Left lung (tissue), 10 donors: Measurements from ENCODE around the gene GTF2B. TPM values are rescaled to one million over a fixed set of nuclear protein-coding genes. Genes with fewer than 3 reads are reported as not detected.
A peak's percentile ranks its signal among the peaks of the same experiment; 100 is the strongest.
"Not testable (repeated sequence)": the region's sequence is repeated elsewhere in the genome, so short reads cannot be mapped to it uniquely, and the experiment has no call there.

Experiments
- ATAC-seq: fragments of 200-7000 bp; cut with Tn5 transposase; one replicate; pipeline ENCODE4 v1.9.1; 2020; ENCODE audit warnings: moderate library complexity
- DNase-seq, 4 donors: peaks; one replicate each; pipeline ENCODE4 v3.0.0-alpha.2; 2013 to 2020
- H3K27ac ChIP-seq, 2 donors: fragments of 200-600 bp; sonication (generic) in 1 of 2; one replicate each; pipeline versions ENCODE4 v1.5.0 to v1.8.0; 2020 to 2021
- H3K27me3 ChIP-seq, 2 donors: fragments of 200-600 bp; sonication (generic) in 1 of 2; one replicate each; pipeline versions ENCODE4 v1.5.0 to v1.8.0; 2020 to 2021
- H3K36me3 ChIP-seq, 2 donors: fragments of 200-600 bp; sonication (generic) in 1 of 2; one replicate each; pipeline versions ENCODE4 v1.5.0 to v1.8.0; 2020 to 2021
- H3K4me1 ChIP-seq, 2 donors: fragments of 200-600 bp; one replicate each; pipeline ENCODE4 v1.8.0; 2021
- H3K4me3 ChIP-seq, 2 donors: fragments of 200-600 bp; sonication (generic) in 1 of 2; one replicate each; pipeline versions ENCODE4 v1.5.0 to v1.8.0; 2020 to 2021; ENCODE audit warnings: mild to moderate bottlenecking in 1 of 2
- H3K9me3 ChIP-seq, 2 donors: fragments of 200-600 bp; sonication (generic) in 1 of 2; one replicate each; pipeline versions ENCODE4 v1.5.0 to v1.8.0; 2020 to 2021
- intact Hi-C, 2 donors: fragments of 100-400 bp; cut with DNase I; formaldehyde crosslinking; loops; one replicate each; pipeline versions ENCODE4 v1.11.2 to v1.14.2; 2022
- polyA plus RNA-seq, 6 donors: library from polyadenylated mRNA; unstranded; fragments of 120-200 nt; gene quantifications; one replicate each; pipeline ENCODE4 v1.2.1, GENCODE V29; 2013; ENCODE audit not compliant: insufficient read length in 6 of 6
- total RNA-seq, 2 donors: library from RNA; stranded (reverse); fragmentation: NEBNext Ultra II Directional; extraction: Animal tissue kit (Norgen Biotek cat#: 25700); gene quantifications; one replicate each; pipeline ENCODE4 v1.2.1, GENCODE V29; 2021
- TF ChIP-seq, protein P1 (sequence below), 2 donors: fragments of 200-600 bp; sonication (generic) in 1 of 2; IDR thresholded peaks; one replicate each; pipeline versions ENCODE4 v1.5.0 to v1.8.0; 2021; ENCODE audit warnings: antibody characterized with exemption in 2 of 2
- donor health status: DM: no; HTN: yes; CAD: no.
- donor health status: DM: no; HTN: no; CAD: no.

GTF2B gene
- total and polyA plus RNA-seq, 8 donors, result 21.6 to 44.5 (median 41.8) TPM

- intact Hi-C loops, result no loop called here
- Histone ChIP-seq H3K27me3 (no peaks in the 10 kb centered on the region), H3K27ac (no peak overlapping the region), H3K9me3 (no peaks in the 10 kb centered on the region), H3K36me3 (peaks cover 0 to 14% of the 10 kb centered on the region in 2 donors), H3K4me1 (peaks cover 5 to 14% of the 10 kb centered on the region in 2 donors), H3K4me3 (no peak overlapping the region)
- TF ChIP-seq, protein P1, sequence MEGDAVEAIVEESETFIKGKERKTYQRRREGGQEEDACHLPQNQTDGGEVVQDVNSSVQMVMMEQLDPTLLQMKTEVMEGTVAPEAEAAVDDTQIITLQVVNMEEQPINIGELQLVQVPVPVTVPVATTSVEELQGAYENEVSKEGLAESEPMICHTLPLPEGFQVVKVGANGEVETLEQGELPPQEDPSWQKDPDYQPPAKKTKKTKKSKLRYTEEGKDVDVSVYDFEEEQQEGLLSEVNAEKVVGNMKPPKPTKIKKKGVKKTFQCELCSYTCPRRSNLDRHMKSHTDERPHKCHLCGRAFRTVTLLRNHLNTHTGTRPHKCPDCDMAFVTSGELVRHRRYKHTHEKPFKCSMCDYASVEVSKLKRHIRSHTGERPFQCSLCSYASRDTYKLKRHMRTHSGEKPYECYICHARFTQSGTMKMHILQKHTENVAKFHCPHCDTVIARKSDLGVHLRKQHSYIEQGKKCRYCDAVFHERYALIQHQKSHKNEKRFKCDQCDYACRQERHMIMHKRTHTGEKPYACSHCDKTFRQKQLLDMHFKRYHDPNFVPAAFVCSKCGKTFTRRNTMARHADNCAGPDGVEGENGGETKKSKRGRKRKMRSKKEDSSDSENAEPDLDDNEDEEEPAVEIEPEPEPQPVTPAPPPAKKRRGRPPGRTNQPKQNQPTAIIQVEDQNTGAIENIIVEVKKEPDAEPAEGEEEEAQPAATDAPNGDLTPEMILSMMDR (IDR thresholded peaks at IDR 0.05), result no peak
- ATAC-seq (peak; percentile 53), DNase-seq (no peak)
Observed at GRCh38 chr1:88867743-88868521, 23.4 kb downstream of the GTF2B start.

DNA sequence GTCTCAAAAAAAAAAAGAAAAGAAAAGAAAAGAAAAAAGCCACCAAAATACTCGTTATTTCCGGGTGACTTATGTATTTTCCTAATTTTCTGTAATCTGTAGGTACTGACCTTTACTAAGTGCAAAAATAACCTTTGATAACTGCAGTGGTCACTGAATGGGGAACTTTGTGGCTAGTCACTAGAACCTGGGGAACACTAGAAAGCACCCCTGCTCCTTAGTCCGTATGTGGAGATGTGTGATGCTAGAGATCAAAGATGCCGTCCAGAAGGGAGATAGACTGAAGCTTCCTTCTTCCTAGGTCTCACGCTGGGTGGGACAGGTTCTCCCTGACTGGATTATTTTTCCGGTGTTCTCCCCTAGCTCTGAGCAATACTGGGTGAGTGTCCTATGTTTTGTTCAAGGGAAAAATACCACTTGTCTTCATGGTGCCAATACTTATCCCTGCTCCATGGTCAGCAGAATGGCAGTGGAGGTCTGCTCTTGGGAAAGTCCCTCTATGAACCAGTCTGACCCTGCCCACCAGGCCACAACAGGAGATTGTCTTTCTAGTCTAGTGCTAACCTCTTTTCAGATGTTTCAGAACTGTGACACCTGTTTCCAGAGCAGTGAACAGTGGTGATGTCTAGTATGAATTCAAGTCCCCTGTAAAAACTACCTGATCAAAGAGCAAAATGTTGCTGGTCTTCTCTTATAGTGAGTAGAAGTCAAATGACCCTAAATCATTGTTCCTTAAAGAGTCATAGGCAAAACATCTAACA, 39.9 kb downstream of the GTF2B start:
- DNase-seq (no peak), ATAC-seq (no peak)
- H3K4me3 ChIP-seq, result no peak overlapping the region
- peaks cover 0 to 5% of the 10 kb centered on the region in 2 donors for H3K4me1 ChIP-seq
- H3K36me3 ChIP-seq, result peaks cover 0 to 56% of the 10 kb centered on the region in 2 donors
- TF ChIP-seq, protein P1 (IDR thresholded peaks at IDR 0.05), result no peak
- no peak overlapping the region for H3K27ac ChIP-seq
- no peaks in the 10 kb centered on the region for H3K9me3 ChIP-seq
- no peaks in the 10 kb centered on the region for H3K27me3 ChIP-seq
- intact Hi-C loops, result no loop called here

GRCh38 chr1:88847643-88848042, 43.7 kb downstream of the GTF2B start:
- TF ChIP-seq, protein P1 (IDR thresholded peaks at IDR 0.05), result no peak
- DNase-seq (no peak), ATAC-seq (no peak)
- H3K4me1 ChIP-seq, result no peaks in the 10 kb centered on the region
- H3K27ac ChIP-seq, result no peak overlapping the region
- no peaks in the 10 kb centered on the region for H3K9me3 ChIP-seq
- intact Hi-C loops, result no loop called here
- H3K27me3 ChIP-seq, result no peaks in the 10 kb centered on the region
- H3K4me3 ChIP-seq, result no peak overlapping the region
- peaks cover 0 to 18% of the 10 kb centered on the region in 2 donors for H3K36me3 ChIP-seq

DNA sequence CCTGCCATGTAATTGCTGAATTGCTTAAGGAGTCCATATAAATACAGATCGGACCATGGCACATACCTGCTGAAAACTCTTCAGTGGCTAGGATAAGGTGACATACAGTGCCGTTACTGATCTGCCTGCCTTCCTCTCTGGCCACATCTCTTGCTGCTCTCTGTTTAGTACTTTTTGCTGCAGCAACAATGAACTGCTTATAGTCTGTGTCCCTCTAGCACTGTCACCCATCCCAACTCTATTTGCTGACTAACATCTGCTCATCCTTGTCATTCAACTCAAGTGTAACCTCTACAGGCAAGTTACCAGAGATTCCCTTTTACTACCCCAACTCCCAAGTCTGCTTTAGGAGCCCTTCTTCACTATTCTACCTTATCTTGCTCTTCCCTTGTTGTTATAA, 65.6 kb downstream of the GTF2B start:
- no peak for ATAC-seq

DNA sequence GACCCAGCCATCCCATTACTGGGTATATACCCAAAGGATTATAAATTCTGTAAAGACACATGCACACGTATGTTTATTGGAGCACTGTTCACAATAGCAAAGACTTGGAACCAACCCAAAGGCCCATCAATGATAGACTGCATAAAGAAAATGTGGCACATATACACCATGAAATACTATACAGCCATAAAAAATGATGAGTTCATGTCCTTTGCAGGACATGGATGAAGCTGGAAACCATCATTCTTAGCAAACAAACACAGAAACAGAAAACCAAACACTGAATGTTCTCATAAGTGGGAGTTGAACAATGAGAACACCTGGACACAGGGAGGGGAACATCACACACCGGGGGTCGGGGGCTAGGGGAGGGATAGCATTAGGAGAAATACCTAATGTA, 71.7 kb downstream of the GTF2B start:
- intact Hi-C loops, result not testable (repeated sequence)

More for the DNA sequence above, 65.6 kb downstream of the GTF2B start:
- TF ChIP-seq, protein P1 (IDR thresholded peaks at IDR 0.05), result no peak
- Histone ChIP-seq H3K9me3 (no peaks in the 10 kb centered on the region), H3K4me1 (no peaks in the 10 kb centered on the region), H3K27ac (no peak overlapping the region), H3K4me3 (no peak overlapping the region), H3K27me3 (no peaks in the 10 kb centered on the region), H3K36me3 (peaks cover 0 to 60% of the 10 kb centered on the region in 2 donors)
- intact Hi-C loops, result no loop called here
- no peak for DNase-seq

More for the DNA sequence above, 71.7 kb downstream of the GTF2B start:
- not testable (repeated sequence) for ATAC-seq, H3K27me3 ChIP-seq, H3K4me3 ChIP-seq, H3K9me3 ChIP-seq, DNase-seq, H3K4me1 ChIP-seq, H3K27ac ChIP-seq
- peaks cover 0 to 50% of the 10 kb centered on the region in 2 donors for H3K36me3 ChIP-seq
